Thoracic aorta (tissue), 2 donors: ENCODE data around the gene KCNIP4. TPM values are rescaled to one million over a fixed set of nuclear protein-coding genes. Genes with fewer than 3 reads are reported as not detected.

Experiments
- ATAC-seq: fragments of 150-250 bp; one replicate; pipeline ENCODE4 v1.8.0; 2017; ENCODE audit warnings: low read depth; ENCODE audit not compliant: insufficient number of reproducible peaks, low FRiP score
- DNase-seq: peaks from one replicate; pipeline ENCODE4 v3.0.0-alpha.2; 2020; ENCODE audit warnings: low spot score
- H3K27ac ChIP-seq, 2 donors: fragments of 200-600 bp; sonication (generic); 1 replicate in 1 of 2; 2 replicates in 1 of 2; pipeline ENCODE4 v1.5.1; 2016; ENCODE audit warnings: mild to moderate bottlenecking in 2 of 2, moderate library complexity in 2 of 2
- H3K27me3 ChIP-seq: fragments of 200-600 bp; sonication (generic); replicated peaks from 2 replicates; pipeline ENCODE4 v1.6.0; 2016; ENCODE audit warnings: mild to moderate bottlenecking; ENCODE audit not compliant: insufficient read depth
- H3K36me3 ChIP-seq: fragments of 200-600 bp; sonication (generic); one replicate; pipeline ENCODE4 v1.5.1; 2016
- H3K4me1 ChIP-seq, 2 donors: fragments of 200-600 bp; sonication (generic); 1 replicate in 1 of 2; 2 replicates in 1 of 2; pipeline versions ENCODE4 v1.5.1 to v1.6.0; 2016; ENCODE audit warnings: low read depth in 2 of 2, mild to moderate bottlenecking in 1 of 2; ENCODE audit not compliant: control insufficient read depth in 1 of 2
- H3K4me3 ChIP-seq: fragments of 200-600 bp; sonication (generic); 2 replicates; pipeline ENCODE4 v1.5.1; 2016; ENCODE audit warnings: mild to moderate bottlenecking
- H3K9me3 ChIP-seq: fragments of 200-600 bp; sonication (generic); 2 replicates; pipeline ENCODE4 v1.5.1; 2016
- total RNA-seq, 2 donors: library from RNA; depleted of rRNA; stranded (reverse); fragments of >200 nt; gene quantifications; one replicate each; pipeline versions ENCODE4 v1.1.0 to v1.2.3, GENCODE V29; 2016
- TF ChIP-seq, protein P1 (sequence below): fragments of 200-600 bp; sonication (generic); IDR thresholded peaks from one replicate; pipeline ENCODE4 v1.5.1; 2019; ENCODE audit warnings: antibody characterized with exemption

KCNIP4 gene
- total RNA-seq, 2 donors from 2014 or later: not detected

- H3K4me1 ChIP-seq: no peaks in the 10 kb centered on the region
- no peaks in the 10 kb centered on the region for H3K9me3 ChIP-seq
- H3K27ac ChIP-seq: no peak overlapping the region
- no peaks in the 10 kb centered on the region for H3K36me3 ChIP-seq
- H3K4me3 ChIP-seq: no peak overlapping the region
- ATAC-seq (no peak), DNase-seq (no peak)
- TF ChIP-seq, protein P1, sequence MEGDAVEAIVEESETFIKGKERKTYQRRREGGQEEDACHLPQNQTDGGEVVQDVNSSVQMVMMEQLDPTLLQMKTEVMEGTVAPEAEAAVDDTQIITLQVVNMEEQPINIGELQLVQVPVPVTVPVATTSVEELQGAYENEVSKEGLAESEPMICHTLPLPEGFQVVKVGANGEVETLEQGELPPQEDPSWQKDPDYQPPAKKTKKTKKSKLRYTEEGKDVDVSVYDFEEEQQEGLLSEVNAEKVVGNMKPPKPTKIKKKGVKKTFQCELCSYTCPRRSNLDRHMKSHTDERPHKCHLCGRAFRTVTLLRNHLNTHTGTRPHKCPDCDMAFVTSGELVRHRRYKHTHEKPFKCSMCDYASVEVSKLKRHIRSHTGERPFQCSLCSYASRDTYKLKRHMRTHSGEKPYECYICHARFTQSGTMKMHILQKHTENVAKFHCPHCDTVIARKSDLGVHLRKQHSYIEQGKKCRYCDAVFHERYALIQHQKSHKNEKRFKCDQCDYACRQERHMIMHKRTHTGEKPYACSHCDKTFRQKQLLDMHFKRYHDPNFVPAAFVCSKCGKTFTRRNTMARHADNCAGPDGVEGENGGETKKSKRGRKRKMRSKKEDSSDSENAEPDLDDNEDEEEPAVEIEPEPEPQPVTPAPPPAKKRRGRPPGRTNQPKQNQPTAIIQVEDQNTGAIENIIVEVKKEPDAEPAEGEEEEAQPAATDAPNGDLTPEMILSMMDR: no peak
- H3K27me3 ChIP-seq: no peaks in the 10 kb centered on the region
Observed at GRCh38 chr4:21915761-21916160, 32.8 kb downstream of the KCNIP4 start.

DNA sequence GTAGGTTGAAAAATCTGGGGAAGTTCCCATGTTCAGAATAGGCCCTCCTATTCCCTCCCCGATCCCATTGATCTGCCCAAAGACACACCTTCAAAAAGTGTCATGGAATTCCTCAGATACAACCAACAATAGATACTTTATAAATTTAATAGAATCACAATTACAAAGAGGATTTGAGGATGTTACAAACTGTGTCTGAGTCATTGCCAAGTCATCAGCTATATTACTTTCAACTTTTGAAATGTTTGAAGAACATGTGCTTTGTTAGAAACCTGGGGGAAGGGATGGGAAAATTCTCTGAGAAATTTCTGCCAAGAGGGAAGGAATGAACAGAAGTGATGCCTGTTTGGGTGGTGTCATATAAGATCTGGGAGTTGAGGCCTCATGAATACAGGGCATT is 46.7 kb downstream of the KCNIP4 start:
- TF ChIP-seq, protein P1: no peak
- H3K4me3 ChIP-seq: no peak overlapping the region
- H3K36me3 ChIP-seq: no peaks in the 10 kb centered on the region
- no peak for DNase-seq
- no peak for ATAC-seq
- H3K9me3 ChIP-seq: no peaks in the 10 kb centered on the region
- H3K27ac ChIP-seq: no peak overlapping the region
- no peaks in the 10 kb centered on the region for H3K27me3 ChIP-seq
- H3K4me1 ChIP-seq: no peaks in the 10 kb centered on the region

- H3K4me3 ChIP-seq: no peak overlapping the region
- H3K27ac ChIP-seq: no peak overlapping the region
- H3K27me3 ChIP-seq: no peaks in the 10 kb centered on the region
- H3K4me1 ChIP-seq: no peaks in the 10 kb centered on the region
- no peaks in the 10 kb centered on the region for H3K36me3 ChIP-seq
- TF ChIP-seq, protein P1: no peak
- H3K9me3 ChIP-seq: no peaks in the 10 kb centered on the region
- ATAC-seq: no peak
- no peak for DNase-seq
Observed at GRCh38 chr4:21901281-21901680, 47.3 kb downstream of the KCNIP4 start.

GRCh38 chr4:21900211-21900610 is 48.4 kb downstream of the KCNIP4 start:
- no peaks in the 10 kb centered on the region for H3K36me3 ChIP-seq
- H3K9me3 ChIP-seq: no peaks in the 10 kb centered on the region
- TF ChIP-seq, protein P1: no peak
- H3K27me3 ChIP-seq: no peaks in the 10 kb centered on the region
- no peak overlapping the region for H3K27ac ChIP-seq
- ATAC-seq (no peak), DNase-seq (no peak)
- H3K4me3 ChIP-seq: no peak overlapping the region
- H3K4me1 ChIP-seq: no peaks in the 10 kb centered on the region

GRCh38 chr4:21898101-21898500 is 50.5 kb downstream of the KCNIP4 start:
- DNase-seq: no peak
- no peaks in the 10 kb centered on the region for H3K27me3 ChIP-seq
- H3K36me3 ChIP-seq: no peaks in the 10 kb centered on the region
- ATAC-seq: no peak
- TF ChIP-seq, protein P1: no peak
- H3K27ac ChIP-seq: no peak overlapping the region
- H3K9me3 ChIP-seq: no peaks in the 10 kb centered on the region
- H3K4me3 ChIP-seq: no peak overlapping the region
- H3K4me1 ChIP-seq: no peaks in the 10 kb centered on the region
